HG02870 (cell line): Measurements from ENCODE around the gene KCNH1.
"Not testable (repeated sequence)": the region's sequence is repeated elsewhere in the genome, so short reads cannot be mapped to it uniquely, and the experiment has no call there.

Experiments
- ATAC-seq: cut with Tn5 transposase; IDR thresholded peaks from one replicate; pipeline ENCODE4 v1.9.1; 2021; ENCODE audit warnings: mild to moderate bottlenecking, moderate library complexity; ENCODE audit not compliant: unreplicated experiment

Gene KCNH1

DNA sequence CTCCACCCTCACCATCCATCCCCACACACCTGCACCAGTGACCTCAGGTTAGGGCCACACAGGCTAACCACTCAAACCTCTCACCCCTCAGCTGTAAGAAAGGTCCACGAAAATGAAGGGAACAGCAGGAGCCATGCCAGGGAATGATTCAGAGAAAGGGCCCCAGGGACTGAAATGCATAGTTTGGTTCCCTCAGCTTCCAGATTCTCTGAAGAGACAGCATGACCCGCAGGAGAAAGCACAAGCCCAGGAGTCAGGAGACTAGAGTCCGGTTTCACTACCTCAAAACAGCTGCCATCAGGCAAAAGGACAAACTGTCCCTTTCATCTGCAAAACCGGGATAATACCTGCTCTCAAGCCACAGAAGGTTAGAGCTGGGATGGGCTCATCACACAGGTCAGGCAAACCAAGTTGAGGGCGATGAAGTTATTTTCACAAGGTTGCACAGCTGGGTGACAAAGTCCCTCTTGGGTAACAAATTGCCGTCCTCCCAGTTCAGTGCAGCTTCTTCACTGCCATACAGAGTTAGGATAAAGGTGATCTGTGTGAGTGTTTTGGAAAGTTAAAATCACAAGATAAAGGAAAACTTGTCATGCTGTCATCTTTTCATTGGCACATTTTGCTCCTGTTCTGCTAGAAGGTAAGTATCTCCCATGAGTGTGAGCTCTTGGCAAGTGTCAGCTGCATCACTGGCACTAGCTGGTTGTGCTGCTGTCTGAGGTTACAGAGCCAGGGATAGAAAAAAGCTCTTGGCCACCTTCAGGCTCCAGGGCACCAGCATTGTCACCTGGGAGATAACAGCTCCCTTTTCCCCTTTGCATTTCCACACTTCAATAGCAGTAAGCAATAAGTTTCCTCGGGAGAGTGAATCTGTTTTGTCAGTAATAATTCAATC lies 120.4 kb downstream of the KCNH1 start:
- ATAC-seq, result no peak

DNA sequence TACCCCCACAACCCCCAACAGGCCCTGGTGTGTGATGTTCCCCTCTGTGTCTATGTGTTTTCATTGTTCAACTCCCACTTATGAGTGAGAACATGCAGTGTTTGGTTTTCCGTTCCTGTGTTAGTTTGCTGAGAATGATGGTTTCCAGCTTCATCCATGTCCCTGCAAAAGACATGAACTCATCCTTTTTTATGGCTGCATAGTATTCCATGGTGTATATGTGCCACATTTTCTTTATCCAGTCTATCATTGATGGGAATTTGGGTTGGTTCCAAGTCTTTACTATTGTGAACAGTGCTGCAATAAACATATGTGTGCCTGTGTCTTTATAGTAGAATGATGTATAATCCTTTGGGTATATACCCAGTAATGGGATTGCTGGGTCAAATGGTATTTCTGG lies 122.8 kb downstream of the KCNH1 start:
- ATAC-seq, result not testable (repeated sequence)

DNA sequence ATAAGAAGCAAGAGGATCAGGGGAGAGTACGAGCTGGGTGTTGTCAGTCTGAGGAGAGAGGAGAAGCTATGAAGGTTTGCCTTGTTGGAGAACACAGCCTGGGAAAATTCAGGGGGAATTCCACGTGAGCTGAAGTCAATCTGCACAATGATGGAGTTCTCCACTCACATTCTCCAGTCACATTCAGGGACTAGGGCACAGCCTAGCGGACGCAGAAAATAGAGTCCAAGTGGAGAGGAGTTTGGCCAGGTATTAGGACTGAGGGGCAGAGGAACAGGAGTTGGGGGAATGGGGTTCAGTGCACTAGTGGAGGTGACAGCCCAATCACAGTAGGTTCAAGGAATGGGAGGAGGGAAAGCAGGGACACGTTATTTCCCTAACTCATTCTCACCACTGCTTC lies 124.0 kb downstream of the KCNH1 start:
- ATAC-seq, result no peak

DNA sequence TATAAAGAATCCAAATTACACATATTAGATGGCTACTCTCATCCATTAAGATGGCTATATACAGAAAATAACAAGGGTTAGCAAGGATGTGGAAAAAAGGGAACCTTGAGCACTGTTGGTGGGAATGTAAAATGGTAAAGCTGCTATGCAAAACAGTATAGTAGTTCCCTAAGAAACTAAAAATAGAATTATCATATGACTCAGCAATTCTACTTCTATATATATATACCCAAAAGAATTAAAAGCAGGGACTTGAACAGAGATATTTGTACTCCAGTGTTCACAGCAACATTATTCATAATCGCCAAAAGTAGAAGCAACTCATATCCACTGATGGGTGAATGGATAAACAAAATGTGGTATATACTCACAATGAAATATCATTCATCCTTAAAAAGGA lies 126.1 kb downstream of the KCNH1 start:
- ATAC-seq, result no peak

DNA sequence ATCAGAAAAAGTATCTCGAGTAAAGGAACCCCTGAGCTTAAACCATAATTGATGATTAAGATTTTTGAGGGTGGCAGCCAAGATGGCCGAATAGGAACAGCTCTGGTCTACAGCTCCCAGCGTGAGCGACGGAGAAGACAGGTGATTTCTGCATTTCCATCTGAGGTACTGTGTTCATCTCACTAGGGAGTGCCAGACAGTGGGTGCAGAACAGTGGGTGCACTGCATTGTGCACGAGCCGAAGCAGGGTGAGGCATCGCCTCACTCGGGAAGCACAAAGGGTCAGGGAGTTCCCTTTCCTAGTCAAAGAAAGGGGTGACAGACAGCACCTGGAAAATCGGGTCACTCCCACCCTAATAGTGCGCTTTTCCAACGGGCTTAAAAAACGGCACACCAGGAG lies 138.0 kb downstream of the KCNH1 start:
- not testable (repeated sequence) for ATAC-seq

DNA sequence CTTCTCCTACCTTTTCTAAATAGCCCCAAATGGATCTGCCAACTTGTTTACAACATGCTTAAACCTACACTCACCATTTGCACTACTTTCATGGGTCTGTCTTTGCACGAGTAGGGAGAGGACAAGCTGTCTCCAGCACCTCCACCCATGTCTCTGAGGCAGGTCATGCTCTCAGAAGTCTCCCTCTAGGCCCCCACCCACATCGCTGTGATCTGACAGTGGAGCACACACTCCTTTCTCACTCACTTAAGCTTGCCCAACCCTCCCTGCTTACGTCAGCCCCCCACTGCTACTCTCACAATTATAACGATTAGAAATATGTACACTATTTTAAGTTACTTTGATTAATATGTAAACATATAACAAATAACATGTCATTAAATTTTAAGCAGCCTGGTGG lies 141.1 kb downstream of the KCNH1 start:
- ATAC-seq, result no peak

DNA sequence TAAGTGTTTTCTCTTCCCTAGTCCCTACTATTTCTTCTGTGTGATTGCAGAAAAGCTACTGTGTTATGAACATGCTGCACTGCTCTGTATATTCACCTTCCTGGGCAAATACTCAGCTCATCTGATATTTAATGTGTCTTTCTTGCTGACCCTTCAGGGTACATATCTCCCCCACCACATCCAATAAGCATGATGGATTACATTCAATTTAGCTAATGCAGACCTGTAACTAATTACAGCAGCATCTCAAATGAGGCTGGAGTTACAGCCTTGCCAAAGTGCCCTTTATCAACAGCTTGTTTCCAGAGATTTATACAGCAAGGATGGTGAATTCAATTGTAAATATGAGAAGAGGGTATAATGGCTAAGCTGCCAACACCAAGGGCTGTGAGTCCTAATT lies 144.0 kb downstream of the KCNH1 start:
- ATAC-seq, result no peak

DNA sequence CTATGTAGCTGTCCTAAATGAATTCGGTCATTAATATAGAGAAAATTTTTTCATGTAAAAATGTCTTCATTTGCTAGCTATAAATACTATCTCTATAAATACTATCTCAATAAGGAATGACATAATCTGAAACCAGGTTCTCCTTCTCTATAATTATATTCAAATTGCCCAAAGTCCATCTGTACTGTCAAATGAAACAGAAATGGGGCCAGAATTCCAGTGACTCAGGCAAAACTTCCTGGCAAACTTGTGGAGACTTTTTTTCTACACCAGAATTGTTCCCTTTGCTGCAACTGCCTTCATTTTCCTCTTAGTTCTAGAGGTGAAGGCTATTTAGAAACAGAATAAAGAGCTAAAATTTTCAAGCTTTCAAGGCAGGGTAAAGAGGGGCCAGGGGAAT lies 152.5 kb downstream of the KCNH1 start:
- no peak for ATAC-seq

DNA sequence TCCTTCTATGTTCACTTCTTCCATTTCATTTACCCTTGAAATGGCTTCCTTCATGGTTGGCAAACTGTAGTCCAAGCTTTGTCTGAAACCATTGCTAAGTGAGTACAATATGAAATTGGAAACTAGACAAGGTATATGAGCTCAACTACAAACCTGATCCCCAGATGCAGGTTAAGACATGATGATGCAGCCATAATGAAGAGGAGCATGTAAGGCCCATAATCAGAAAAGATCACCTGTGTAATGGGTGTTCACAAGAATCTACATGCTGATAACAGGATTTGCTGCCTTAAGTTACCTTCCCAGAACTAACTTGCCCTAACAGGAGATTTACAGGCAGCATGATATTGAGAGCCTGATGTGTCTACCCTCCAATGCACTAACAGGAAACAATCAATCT lies 153.9 kb downstream of the KCNH1 start:
- ATAC-seq, result no peak

DNA sequence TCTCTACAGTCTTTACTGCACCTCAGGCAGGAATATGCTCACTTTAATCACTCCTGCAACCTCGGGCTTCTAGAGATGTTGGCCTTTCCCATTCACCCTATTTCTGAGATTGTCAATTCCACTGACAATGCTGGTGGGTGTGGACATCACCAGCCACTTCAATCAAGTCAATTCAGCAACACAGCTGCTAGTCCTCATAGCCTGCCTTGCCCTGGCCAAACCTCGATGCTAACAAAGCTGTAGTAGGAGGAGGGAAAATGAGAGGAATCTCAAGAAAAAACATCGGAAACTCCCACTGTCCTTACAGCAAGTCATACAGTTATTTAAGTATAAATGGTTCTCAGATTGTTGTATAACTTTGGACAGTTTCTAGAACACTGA lies 155.0 kb downstream of the KCNH1 start:
- no peak for ATAC-seq

DNA sequence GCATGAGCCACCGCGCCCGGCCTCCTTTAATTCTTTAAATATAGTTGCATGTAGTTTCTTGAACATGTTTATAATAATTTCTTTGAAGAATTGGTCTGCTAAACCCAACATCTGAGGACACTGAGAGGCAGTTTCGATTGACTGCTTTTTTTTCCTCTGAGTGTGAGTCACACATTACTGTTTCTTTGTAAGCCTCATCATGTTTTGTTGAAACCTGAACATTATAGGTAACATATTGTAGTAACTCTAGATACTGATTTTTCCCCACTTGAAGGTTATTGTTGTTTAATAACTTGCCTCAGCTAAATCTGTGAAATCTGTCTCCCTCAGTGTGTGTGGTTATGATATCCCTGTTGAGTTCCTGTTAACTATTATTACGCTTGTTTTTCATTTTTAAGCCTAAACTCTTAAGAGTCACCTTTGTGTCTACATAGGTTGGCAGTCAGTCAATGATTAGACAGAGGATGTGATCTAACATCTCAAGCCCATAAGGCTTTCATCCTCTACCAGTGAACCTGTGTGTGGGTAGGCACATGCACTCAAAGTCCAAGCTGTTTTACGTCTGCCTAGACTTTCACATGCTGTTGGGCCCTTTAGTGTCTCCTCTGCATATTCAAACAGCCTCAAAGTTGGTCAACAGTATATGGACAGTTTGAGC lies 155.5 kb downstream of the KCNH1 start:
- ATAC-seq, result no peak

DNA sequence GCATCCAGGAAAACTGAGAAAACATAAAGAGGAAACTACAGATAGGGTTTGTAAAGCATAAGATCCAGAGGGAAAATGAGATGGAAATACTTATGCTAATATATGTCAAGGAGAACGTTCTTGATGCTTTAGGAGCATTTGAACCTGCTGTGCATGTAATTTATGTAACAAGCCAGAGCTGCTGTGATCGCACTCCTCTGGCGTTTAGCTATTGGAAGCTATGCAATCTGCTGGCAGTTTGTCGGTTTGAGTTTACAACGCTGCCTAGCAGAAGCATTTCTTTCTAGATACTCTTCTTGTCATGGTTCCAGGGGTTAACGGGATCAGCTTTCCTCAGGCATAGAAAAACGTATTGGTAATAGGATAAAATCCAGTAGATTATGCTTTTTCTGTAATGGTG lies 182.7 kb downstream of the KCNH1 start:
- ATAC-seq, result no peak

DNA sequence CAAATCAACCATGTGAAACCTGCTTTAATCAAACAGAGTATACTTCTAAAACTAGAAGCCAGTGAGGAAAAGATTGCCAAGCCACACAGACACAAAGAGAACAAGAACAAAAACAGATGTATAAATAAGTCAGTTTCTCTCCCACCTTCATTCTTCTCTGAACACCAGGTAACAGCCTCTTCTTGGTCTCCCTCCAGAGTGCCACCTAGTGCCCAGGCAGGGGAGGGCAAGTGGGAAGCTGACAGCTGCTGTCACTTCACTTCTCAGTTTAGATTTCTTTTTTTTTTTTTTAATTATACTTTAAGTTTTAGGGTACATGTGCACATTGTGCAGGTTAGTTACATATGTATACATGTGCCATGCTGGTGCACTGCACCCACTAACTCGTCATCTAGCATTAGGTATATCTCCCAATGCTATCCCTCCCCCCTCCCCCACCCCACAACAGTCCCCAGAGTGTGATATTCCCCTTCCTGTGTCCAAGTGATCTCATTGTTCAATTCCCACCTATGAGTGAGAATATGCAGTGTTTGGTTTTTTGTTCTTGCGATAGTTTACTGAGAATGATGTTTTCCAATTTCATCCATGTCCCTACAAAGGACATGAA lies 183.9 kb downstream of the KCNH1 start:
- ATAC-seq, result peak; percentile 74

DNA sequence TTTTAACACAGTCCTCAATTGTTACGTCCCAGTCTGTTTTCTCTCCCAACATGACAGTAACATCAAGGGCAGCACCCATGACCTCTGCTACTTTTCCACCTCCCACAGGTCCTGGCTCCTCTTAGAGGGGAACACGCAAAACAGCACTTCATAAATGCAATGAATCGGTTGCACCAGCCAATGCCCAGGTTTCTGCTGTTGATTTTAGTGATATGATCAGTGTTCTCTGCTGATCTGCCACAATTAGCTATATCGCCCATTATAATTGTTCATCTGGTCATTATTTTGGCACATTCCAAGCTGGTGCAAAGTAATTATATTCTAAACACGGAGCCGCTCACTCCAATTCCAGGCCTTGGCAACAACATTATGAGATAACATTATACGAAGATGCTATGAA lies 184.5 kb downstream of the KCNH1 start:
- ATAC-seq, result no peak

DNA sequence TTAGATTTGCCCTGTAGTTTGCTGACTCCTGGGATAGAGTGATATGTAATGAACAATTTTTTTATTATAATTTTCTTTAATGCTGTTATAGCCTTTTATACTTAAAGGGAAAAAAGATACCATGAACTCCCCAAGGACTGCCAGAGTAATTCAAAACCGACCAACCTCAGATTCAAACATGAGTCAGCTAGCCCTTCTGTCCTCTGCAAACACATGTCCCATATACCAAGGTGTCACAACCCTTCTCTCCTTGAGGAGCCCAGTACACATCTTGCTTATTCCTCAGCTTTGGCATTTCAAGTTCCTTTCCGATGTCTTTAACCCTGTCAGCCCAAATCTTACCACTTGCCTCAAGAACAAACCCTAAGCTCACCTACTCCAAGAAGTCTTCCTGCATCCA lies 184.9 kb downstream of the KCNH1 start:
- ATAC-seq, result no peak

DNA sequence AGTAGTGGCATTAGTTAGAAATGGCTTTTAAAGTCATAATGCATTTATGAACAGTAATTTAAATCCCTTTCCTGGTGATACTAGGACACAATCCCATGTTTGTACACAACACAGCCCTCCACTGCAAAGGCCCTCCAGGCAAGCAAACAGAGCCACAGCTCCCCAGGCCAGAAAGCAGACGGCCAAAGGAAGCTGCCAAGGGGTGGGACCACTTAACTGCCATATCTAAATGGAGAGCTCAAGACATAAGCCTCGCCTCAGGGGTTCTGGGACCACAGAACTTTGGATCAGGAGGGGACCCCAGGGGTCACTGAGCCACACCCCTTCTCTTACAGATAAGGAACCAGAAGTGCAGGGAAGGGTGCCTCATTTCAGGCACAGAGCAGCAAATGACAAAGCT lies 189.7 kb downstream of the KCNH1 start:
- ATAC-seq, result no peak

DNA sequence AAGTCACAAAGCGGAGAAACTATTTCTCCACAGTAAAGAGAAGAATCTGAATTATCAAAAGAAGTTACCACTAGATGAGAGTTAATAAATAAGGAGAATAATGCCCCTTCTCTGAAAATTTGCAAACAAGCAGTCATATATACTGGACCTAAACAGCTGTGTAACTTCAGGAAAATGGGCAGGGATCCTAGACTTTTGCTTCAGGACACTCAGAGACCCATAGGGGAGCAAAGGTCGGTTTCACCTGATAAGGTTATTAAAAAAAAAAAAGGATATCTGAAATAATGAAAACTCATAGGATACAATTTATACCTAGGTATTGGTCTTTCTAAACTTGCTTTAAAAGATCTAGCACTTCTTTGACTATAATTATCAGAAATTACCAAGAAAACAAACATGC lies 191.4 kb downstream of the KCNH1 start:
- ATAC-seq, result no peak

DNA sequence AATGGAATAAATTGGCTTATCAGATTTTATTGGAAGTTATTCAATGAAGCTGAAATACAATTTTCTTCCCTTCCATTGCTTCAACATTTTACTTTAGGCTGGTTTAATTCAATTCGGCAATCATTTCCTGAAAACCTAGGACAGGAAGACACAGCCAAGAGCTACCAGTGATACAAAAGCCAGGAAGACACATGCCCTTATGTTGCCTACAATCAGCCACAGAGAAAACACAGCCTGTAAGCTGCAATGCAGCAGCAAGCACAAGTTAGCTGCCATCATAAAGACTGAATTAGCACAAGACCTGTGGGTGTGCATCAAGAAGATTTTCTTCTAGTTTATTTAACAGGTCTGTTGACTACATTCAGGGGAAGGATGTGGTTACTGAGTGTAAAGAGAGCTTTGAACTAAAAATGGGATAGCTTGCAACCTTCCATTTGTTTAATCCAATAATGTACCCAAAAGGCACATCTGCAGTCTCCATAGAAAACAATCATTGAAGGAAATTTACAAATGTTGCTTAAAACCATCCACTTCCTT lies 193.8 kb downstream of the KCNH1 start:
- ATAC-seq, result no peak

DNA sequence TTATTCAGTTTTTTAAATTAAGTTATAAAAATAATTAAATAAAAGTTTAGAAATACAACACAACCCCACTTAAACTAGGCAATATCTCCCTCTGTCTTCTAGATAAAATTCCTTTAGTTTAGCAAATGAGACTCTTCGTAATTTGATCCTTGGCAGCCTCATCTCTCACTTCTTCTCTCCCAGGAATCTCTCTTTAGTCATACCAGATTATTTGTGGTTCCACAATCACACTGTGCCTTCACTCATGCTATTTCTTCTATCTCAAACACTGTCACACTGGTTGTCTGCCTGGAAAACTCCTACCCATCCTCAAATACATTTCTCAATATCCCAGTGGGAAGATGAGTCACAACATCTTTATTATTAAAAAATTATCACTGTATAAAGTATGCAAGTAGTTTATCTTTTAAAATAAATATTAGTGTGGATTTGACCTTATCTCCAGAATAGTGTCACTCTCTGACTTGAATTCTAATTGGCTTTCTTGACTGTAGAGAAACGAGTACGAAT lies 195.5 kb downstream of the KCNH1 start:
- no peak for ATAC-seq

DNA sequence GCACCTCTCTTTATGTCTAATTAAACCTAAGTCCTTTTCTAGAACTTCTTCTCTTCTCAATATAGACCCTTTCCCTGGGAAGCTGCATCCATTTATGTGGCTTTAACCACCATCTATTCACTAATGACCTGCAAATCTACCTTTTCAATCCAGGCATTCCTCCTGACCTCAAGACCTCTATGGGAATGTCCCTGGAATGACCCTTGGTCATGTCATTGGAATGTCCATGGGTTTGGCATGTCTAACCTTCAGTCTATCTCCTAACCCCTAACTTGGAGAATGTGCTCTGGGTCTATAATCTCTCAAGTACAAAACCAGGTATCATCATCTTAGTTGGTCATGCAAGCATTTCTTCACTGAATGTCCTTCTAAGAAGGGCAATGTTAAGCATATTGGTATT lies 196.1 kb downstream of the KCNH1 start:
- ATAC-seq, result no peak

DNA sequence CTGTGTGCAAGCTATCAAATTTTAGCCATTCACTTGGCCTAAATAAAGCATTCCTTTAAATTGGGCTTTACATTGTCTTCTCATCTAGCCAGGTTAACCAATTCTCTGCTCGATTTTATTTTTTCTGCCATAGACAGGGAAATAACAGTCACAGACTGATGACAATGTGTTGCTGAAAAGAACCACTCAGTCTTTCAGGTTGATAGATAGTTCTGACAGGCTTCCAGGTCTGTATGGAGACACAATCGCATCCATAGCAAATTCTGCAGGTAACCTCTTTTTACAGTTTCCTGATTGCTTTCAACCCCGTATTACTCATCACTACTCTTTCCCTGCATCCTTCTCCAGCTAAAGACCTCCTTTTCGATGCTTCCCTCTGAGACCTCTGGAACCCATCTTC lies 198.0 kb downstream of the KCNH1 start:
- no peak for ATAC-seq

DNA sequence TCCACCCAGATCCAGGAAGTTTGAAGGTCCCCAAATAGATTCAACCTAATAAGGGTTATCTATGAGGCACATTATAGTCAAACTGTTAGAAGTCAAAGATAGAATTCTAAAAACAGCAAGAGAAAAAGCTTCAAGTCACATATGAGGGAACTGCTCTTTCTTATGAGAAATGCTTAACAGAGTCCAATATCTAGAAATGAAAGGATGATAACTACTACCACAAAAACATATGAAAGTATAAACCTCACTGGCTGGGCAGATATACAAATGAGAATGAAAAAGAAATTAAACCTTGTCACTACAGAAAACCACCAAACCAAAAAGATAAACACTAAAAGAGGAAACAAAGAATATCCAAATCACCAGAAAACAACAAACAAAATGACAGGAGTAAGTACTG lies 201.8 kb downstream of the KCNH1 start:
- no peak for ATAC-seq
